ENCODE measurements around the gene UBE2V1.

UBE2V1 gene

DNA sequence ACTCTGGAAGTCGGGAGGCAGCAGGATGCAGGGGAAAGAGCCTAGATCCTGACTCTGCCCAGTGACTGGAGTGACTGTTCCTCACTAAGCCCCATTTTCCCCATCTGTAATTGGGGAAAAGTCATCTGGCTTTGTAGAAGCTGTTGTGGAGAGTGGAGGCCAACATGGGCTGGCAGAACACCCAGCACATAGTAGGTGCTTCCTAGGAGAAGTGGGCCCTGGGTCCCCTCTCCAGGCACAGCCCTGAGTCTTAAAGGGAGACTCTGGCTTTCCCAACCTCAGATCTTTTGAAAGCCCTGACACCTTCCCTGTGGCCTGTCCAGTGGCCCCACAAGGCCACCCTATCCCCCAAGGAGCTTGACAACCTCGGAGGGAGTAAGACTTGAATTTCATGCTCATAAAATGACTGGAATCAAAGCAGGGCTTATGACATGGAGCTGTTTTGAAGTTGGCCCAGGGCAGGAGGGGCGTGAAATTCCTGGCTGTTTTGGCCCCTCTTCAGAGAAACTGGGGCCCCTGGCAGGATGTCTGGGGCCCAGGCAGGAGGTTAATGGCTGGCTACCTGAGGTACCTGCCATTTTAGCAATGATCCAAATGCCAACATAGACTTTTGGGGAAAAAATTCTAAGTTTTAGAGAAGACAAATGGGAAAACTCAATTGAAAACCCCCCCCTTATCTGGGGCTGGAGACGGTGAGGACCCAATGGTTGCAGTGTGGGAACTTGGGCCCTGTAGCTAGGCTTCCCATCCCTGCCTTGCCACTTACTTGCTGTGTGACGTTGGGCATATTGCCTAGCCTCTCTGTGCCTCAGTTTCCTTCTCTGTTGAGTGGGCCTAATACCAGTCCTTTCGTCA lies 51.6 kb downstream of the UBE2V1 start:
- DNase-seq, result no peak

DNA sequence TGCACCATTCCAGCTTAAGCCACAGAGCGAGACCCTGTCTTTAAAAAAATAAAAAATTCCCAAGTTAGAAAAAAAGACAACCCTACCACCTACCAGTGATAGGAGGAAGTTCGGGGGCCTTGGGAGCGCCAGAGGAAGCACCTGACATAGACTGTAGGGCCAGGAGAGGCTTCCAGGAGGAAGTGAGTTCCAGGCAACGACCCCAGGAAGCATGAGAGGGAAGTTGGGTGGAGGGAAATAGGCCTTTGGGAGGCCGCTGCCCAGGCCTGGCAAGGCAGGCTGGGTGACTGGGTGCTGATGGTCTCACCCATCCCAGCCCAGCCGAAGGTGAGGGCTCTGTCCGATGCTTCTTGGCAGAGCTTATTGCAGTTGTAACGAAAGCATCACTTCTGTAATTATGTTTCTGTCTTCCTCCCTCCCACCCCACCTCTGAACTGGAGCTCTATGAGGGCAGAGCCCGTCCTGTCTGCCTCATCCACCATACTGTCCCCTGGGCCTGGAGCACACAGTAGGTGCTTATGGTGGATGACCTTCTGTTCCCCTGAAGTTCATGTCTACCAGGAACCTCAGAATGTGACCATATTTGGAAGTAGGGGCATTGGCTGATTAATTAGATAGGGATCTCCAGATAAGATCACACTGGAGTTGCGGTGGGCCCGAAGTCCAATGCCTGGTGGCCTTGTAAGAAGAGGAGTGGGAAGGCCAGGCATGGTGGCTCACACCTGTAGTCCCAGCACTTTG lies 54.1 kb downstream of the UBE2V1 start:
- no peak for DNase-seq

DNA sequence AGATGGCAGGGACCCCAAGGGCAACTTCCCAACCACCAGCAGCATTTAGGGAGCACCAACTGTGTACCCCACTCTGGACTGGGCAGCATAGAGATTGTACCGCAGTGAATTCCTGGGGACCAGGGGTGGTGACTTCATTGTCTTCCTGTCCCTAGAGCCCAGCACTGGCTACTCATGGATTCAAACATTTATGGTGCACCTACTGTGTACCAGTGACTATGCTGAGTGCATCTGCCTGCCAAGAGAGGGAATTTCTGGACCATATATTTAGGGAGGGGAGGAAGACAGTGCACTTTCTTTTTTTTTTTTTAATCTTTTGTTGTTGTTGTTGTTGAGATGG lies 55.3 kb downstream of the UBE2V1 start:
- DNase-seq, result no peak

DNA sequence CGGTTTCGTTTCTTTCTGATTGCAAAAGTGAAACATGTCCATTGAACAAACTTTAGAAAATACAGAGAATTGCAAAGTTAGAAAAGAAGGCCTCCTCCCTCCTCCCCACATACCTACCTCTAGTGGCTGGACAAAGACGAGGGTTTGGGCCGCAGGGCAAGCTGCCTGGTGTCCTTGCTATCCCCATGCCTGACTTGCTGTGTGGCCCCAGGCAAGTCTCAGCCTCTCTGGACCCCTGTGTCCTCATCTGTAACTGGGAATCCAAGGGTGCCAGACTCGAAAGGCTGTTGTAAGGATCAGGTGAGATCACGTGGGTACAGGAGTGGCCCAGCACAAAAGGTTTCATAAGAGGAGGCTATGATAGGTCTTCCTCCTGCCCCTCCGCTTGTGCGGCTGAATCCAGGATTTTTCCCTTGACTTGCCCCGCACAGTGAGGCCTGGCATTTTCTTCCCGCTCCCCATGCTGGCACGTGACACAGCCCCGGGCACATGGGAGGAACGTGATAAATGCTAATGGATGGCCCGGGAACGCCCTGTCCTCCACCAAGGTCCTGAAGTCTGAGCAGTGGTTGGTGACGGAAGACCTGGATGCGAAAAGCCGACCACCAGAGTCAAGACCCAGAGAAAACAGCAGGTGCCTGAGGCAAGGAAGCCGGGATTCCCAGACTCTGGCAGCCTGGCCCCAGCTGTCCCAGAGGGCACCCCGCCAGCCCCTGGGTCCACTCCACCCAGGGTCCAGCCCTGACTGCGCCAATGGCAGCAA lies 55.8 kb downstream of the UBE2V1 start:
- no peak for DNase-seq

DNA sequence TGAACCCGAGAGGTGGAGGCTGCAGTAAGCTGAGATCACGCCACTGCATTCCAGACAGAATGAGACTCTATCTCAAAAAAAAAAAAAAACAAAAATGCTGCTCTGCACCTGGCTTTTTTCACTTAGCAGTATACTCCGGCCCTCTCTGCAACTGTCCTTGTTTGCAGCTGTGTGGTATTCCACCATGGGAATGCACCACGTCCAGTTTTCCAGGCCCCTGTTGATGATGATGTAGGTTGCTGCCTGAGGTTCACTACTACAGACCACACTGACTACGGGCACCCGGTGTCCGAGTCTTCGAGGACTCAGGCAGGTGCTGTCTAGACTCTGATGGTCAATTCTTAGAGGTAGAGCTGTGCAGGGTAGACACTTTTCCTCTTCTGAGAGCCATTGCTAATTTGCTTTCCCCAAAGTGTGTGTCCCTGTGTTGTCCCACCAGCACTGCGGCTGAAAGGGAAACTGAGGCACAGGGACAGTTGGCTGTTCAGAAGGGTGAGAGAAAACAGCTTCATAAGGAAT lies 56.5 kb downstream of the UBE2V1 start:
- DNase-seq, result no peak

DNA sequence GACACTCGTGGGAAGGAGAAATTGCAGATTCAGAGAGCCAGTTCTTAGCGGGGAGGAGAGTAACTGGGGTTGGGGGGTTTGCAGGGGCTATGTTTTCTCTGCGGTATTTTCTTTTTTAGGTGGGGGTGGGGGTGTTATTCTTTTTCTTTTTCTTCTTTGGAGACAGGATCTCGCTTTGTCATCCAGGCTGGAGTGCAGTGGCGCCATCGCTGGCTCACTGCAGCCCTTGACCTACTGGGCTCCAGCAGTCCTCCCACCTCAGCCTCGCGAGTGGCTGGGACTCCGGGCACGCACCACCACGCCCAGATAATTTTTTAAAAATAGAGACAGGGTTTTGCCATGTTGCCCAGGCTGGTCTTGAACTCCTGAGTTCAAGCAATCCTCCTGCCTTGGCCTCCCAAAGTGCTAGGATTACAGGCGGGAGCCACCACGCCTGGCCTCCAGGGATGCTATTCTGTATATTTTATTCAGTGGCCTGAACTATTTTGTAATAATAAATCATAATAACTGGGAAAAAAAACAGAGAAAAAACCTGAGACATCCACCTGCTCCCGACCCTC lies 57.3 kb downstream of the UBE2V1 start:
- DNase-seq, result no peak

DNA sequence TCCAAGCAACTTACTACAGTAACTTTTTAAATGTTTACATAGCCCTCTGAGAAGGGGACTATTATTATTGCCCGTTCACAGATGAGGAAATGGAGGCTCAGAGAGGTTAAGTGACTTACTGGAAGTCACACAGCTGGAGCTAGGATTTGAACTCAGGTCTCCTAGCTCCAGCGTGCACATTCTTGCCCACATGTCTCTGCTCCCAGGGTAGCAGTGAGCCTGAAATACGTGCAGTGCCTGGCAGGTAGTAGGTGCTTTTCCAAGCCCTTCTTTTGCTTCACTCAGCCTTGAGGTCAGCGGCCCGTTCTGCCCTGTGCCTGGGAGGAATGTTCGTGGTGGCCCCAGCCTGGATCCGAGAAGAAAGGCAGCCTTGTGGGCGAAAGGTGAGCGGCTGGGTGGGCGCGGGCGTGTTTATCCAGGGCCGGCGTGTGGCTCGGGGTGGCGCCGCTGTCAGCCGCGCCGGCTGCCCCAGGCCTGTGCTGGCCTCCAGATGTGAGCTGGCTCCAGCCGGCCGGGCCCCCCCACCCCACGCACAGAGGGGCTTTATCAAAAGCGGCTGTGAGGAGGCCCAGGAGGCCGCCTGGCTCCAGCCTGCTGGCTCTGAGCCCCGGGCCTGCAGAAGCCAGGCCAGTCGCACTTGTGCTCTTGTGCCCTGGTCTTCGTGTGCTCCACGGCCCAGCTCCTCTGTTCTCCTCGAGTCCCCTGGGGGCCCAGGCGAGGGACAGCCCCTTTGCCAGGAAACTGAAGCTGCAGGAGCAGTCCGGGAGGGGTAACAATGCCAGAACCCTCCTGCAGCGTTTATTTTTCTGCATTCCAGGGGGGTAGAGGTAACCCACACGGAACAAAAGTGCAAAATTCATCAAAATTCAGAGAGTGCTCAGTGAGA lies 58.1 kb downstream of the UBE2V1 start:
- DNase-seq, result no peak

DNA sequence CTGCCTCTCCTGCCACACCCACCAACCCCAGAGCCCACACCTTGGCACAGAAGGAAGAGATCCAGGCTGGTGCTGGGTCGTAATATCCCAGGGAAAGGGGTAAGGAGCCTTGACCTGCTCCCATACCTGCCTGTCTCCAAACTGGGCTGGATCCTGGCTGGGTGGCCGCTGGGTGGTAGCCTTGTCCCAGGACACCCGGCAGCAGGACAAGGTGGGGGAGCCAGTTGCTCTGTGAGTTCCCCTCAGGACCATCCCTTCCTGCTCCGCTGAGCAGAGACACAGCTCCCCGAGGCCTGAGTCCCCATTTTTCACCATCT lies 58.8 kb downstream of the UBE2V1 start:
- DNase-seq, result no peak

DNA sequence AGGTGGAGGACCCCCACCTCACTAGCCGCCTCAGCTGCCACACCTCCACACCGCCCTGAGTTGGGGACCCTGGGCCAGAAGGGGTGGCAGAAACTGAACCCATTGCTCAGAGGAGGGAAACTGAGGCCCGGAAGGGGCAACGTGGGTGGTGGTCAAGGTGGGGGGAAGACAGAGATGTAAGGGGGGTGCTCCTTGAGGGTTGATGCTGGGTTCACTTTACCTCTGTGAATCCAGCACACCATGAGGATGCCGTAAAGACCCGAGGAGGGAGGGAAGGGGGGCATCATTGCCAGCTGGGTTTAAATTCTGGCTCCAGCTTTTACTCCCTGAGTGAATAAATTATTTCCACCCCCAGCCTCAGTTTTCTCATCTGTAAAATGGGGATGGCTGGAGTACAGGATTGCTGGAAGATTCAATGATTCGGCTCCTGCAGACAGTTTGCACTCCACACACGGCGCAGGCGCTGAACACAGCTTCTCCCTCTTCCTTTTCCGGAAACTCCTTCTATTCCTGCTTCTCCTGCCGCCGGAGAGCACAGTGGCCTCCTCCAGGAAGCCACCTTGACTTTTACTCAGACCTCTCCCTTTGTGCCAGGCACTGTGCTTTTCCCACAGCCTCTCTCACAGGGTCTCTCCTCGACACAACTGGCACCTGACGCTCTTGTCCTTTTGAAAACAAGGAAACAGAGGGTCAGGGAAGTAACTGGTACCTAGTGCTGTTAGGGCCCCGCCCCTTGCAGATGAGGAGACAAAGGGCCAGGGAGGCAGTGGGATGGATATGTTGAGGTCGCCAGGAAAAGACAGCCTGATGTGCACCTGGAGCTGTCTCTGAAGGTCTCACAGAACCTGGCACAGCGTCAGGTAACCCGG lies 59.4 kb downstream of the UBE2V1 start:
- no peak for DNase-seq

DNA sequence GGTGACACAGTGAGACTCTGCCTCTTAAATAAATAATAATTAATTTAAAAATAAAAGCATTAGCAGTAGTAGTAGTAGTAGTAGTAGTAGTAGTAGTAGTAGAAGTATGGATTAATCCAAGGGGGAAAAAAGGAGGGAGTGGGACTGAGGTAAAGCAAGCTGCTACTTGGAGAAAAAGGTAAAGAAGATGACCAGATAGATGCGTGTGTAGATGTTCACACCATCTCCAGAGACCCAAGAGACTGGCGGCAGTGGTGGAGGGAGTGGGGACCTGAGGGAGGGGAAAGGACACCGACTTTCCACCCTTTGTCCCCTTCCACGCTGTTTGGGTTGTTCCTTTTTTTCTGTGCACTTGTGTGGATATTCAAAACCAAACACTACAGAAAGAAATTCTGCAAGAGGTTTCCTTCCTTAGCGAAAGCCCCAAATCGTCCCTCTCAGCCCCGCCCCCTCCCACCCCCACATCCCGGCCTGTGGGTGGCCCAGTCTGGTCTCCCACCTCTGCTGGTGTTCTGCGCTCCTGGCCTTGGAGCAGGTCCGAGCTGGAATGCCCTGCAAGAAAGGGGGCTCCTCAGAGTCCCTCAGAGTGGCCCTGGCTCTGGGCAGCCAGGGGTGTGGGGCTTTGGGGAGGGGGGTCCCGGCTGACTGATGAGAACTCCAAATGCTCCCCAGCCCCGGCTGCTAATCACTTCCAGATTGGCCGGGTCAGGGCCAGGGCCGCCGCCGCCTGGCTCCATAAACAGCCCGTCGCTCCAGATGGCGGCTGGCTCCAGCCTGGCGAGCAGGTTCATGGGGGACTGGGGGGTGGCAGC lies 60.2 kb downstream of the UBE2V1 start:
- DNase-seq, result no peak

DNA sequence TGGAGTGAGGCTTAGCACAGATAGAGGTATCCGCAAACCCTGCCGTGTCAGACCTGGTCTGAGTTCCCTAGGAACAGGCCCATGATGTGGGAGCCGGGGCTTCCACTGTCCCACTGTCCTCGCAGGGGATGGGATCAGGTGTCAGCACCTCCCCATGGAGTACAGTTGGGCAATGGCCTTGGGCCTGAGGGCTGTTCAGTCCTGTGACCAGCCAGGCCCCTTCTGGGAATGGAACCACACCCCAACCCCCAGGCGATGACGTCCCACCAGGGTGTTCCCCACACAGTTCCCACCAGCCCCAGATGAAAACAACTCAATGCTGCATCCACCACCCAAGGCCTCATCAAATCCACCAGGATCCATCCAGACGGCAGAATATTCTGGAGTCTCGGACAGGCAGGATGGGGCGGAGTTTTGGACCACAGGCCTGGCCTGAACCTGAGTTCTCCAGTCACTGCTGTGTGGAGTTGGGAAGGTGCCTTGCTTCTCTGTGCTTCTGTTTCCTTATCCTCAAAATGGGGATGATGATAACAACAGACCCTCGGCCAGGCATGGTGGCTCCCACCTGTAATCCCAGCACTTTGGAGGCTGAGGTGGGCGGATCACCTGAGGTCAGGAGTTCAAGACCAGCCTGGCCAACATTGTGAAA lies 62.2 kb downstream of the UBE2V1 start:
- DNase-seq, result no peak

DNA sequence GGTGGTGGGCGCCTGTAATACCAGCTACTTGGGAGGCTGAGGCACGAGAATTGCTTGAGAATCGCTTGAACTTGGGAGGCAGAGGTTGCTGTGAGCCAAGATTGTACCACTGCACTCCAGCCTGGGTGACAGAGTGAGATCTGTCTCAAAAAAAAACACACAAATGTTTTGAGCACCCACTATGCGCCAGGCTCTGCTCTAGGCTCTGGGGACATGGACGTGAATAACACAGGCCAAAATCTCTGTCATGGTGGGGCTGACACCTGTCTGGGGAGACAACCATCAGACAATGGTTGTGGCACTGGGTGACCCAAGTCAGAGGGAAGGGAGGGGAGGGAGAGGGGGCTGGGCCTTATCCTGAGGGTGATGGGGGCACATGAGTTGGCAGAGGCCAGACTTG lies 62.7 kb downstream of the UBE2V1 start:
- no peak for DNase-seq

DNA sequence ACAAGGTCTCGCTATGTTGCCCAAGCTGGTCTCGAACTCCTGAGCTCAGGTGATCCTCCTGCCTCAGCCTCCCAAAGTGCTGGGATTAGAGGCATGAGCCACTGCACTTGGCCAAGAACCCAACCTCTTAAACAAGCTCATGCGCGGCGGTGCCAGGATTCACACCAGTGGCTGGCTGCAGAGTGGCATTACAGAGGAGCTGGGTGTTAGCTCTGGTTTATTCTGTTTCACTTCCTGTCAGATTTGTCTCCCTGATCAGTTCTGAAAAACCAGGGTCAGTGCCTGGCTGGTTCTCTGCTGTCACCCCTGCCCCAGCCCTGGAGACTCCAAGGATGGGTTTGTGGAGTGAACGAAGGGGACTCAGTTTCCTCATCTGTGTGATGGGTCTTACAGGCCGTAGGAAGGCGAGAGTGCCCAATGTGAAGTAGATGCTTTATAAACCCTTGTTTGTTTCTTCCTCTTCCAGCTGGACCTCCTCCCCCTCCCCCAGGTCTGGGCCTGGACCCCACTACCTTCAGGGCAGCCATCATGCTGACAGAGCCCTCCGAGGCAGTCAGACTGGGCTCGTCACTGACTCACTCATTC lies 63.4 kb downstream of the UBE2V1 start:
- peak in 1 of 2 donors; percentile 19 for DNase-seq

DNA sequence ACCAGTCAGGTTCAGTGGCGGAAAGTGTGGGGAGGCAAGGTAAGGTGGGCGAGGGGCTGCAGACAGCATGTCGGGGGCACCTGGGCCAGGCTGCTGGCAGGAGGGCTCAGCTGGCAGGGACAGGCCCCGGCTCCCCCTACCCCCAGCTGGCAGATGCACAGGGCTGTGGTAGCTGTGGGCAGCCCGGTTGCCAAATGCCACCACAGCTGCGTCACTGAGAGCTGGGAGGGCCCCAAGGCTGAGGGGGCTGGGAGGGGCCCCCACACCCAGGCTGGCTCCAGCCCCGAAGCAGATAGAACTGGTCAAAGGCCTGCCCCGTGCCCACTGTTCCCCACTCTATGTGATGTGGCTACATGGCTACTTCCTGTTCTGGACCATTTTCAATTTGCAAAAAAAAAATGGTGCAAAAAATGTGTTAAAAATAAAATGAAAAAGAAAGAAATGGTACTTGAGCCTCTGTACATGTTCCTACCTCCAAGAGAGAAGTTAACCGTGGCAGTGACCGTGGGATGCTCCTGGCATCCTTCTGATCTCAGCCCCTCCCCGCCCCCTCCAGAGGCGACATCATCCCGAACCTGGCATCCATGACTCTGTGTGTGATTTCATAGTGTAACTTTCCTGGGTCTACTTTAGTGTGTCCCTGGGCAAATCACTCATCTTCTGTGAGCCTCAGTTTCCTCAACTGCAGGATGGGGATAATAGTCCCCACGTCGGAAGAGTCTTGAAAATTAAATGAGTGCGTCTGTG lies 64.4 kb downstream of the UBE2V1 start:
- peak; percentile 28 to 50 for DNase-seq

DNA sequence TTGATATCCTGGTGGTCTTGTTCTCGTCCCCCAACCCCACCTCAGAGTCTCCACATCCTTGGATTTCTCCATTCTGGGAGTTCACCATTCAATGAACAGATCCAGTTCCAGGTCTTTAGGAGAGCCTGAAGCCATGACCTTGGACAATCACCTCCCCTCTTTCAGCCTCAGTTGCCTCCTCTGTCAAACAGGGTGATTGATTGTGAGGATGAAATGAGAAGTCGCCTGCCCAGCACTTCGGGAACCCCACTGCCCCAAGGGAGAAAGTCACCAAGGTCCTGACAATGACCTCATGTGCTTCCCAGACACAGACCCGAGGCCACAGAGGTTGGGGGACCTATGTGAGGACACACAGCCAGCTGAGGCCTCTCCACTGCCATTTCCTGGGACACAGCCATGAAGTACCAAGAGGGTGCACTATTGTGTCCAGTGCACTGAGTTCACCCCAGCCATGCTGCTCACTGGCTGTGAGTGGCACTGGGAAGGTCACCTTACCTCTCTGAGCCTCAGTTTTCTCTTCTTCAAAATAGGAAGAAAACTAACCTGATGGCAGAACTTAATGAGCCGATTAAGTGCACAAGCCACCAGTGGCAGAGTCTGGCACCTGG lies 68.5 kb downstream of the UBE2V1 start:
- no peak for DNase-seq

DNA sequence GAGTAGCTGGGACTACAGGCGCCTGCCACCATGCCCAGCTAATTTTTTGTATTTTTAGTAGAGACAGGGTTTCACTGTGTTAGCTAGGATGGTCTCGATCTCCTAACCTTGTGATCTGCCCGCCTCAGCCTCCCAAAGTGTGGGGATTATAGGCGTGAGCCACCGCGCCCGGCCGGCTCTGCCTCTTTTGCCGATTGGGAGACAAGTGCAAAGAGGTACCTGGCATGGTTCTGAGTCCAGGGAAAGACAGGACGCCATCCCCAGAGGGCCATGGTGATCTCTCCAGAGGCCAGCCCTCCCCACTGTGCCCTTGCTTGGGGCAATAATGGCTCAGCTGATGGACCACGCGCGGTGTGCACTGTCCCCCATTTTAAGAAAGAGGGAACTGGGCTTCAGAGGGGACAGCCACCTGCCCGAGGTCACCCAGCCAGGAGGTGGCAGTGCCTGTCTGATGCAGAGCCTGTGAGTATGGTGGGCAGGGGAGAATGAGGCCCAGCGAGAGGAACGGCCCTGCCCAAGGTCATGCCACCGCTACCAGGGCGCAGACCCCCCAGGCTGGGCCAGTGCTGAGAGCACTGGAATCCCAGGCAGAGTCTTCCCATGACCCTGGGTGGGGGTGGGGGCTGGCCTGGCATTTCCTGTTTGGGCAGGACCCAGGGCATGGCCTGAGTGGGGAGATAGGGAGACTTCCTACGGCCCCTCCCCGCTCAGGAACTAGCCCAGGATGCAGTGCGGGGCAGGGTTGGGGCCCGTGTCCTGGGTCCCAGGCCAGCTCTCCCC lies 69.2 kb downstream of the UBE2V1 start:
- DNase-seq, result no peak
